NCI-H2196 (cell line): ENCODE results near the gene NPAS2.

ENCODE experiments used
- DNase-seq: peaks from one replicate; lab custom pipeline; 2025; ENCODE audit not compliant: unreplicated experiment; lab: John Stamatoyannopoulos, UW

NPAS2 gene

GRCh38 chr2:100882645-100883613 lies 63.0 kb downstream of the NPAS2 start:
- DNase-seq, result no peak

GRCh38 chr2:100884145-100884621 lies 64.2 kb downstream of the NPAS2 start:
- DNase-seq, result no peak

- no peak for DNase-seq
Observed at GRCh38 chr2:100886085-100886484, 66.1 kb downstream of the NPAS2 start.

GRCh38 chr2:100887039-100887578 lies 67.2 kb downstream of the NPAS2 start:
- DNase-seq, result no peak

GRCh38 chr2:100887713-100888495 lies 68.0 kb downstream of the NPAS2 start:
- DNase-seq, result no peak

- no peak for DNase-seq
Observed at GRCh38 chr2:100888601-100889000, 68.7 kb downstream of the NPAS2 start.

GRCh38 chr2:100889286-100889685 lies 69.3 kb downstream of the NPAS2 start:
- DNase-seq, result no peak

- no peak for DNase-seq
Observed at GRCh38 chr2:100891906-100892642, 72.1 kb downstream of the NPAS2 start.

GRCh38 chr2:100893392-100894104 lies 73.6 kb downstream of the NPAS2 start:
- DNase-seq, result no peak

- DNase-seq, result no peak
Observed at GRCh38 chr2:100894105-100894795, 74.3 kb downstream of the NPAS2 start.

GRCh38 chr2:100894796-100895156 lies 74.8 kb downstream of the NPAS2 start:
- DNase-seq, result no peak

GRCh38 chr2:100895402-100895801 lies 75.5 kb downstream of the NPAS2 start:
- DNase-seq, result no peak

- no peak for DNase-seq
Observed at GRCh38 chr2:100895934-100896685, 76.2 kb downstream of the NPAS2 start.

- no peak for DNase-seq
Observed at GRCh38 chr2:100898035-100898665, 78.2 kb downstream of the NPAS2 start.

- DNase-seq, result no peak
Observed at GRCh38 chr2:100900156-100900795, 80.3 kb downstream of the NPAS2 start.

- no peak for DNase-seq
Observed at GRCh38 chr2:100902817-100903405, 83.0 kb downstream of the NPAS2 start.

- no peak for DNase-seq
Observed at GRCh38 chr2:100903534-100904258, 83.8 kb downstream of the NPAS2 start.
